K562 (cell line): ENCODE results near the gene GABRA4. TPM values are rescaled to one million over a fixed set of nuclear protein-coding genes. Genes with fewer than 3 reads are reported as not detected.

Source experiments
- ATAC-seq: fragments of 200-7000 bp; cut with Tn5 transposase; 3 replicates; pipeline ENCODE4 v1.9.1; 2020; ENCODE audit warnings: moderate library complexity
- BruUV-seq: library from RNA; stranded (reverse); fragments of 400-500 nt; replicated peaks from 2 replicates; lab custom pipeline; 2021; lab: Mats Ljungman, UMichigan
- CTCF ChIA-PET: fragments of 300-600 bp; formaldehyde crosslinking; extraction: SDS; loops from one replicate; lab custom pipeline; 2021; ENCODE audit warnings: low intra/inter-chr PET ratio; lab: Yijun Ruan, JAX
- POLR2A ChIA-PET: fragments of 300-600, 350-650 bp; sonication (Branson Sonifier 250); formaldehyde crosslinking; extraction: SDS; loops from one replicate; lab custom pipeline; 2021; ENCODE audit warnings: antibody characterized with exemption, inconsistent platforms; lab: Yijun Ruan, JAX
- DNase-seq, 4 experiments: peaks; one replicate each; pipeline versions ENCODE4 v3.0.0 to v3.0.0-alpha.2; 2011 to 2018; ENCODE audit warnings: low spot score in 3 of 4, mixed read lengths in 3 of 4; ENCODE audit errors: extremely low read depth in 1 of 4
- FAIRE-seq: peaks from 2 replicates; lab custom pipeline; 2011; peaks lifted over from hg19 to GRCh38; lab: Jason Lieb, UNC
- H2AFZ ChIP-seq: 2 replicates; pipeline ENCODE4 v1.6.0; 2011; ENCODE audit warnings: low read depth, low read length, control low read depth, inconsistent platforms
- H3K27ac ChIP-seq: fragments of 200-600 bp; 3 replicates; pipeline ENCODE4 v1.8.0; 2011; ENCODE audit warnings: low read depth, mild to moderate bottlenecking, control low read depth, inconsistent platforms, low read length, moderate library complexity, mixed read lengths; ENCODE audit errors: extremely low read depth
- H3K27me3 ChIP-seq, 2 experiments: fragments of 300-600 bp in 1 of 2; 2 replicates in 1 of 2; 3 replicates in 1 of 2; pipeline versions ENCODE4 v1.6.0 to v1.8.0; 2011; ENCODE audit warnings: inconsistent platforms in 2 of 2, low read length in 2 of 2, mild to moderate bottlenecking in 1 of 2, mixed read lengths in 1 of 2, moderate library complexity in 1 of 2; ENCODE audit not compliant: control insufficient read depth in 2 of 2, insufficient read depth in 2 of 2
- H3K36me3 ChIP-seq: fragments of 300-600 bp; 3 replicates; pipeline ENCODE4 v1.8.0; 2011; ENCODE audit warnings: mild to moderate bottlenecking, low read length, inconsistent platforms; ENCODE audit not compliant: control insufficient read depth, insufficient read depth
- H3K4me1 ChIP-seq, 2 experiments: fragments of 200-600 bp in 1 of 2; replicated peaks in 1 of 2; 2 replicates in 1 of 2; 3 replicates in 1 of 2; pipeline versions ENCODE4 v1.5.1 to v1.8.0; 2011; ENCODE audit warnings: inconsistent platforms in 2 of 2, low read length in 2 of 2, mild to moderate bottlenecking in 1 of 2, mixed read lengths in 1 of 2, moderate library complexity in 1 of 2; ENCODE audit not compliant: control insufficient read depth in 2 of 2, insufficient read depth in 2 of 2
- H3K4me2 ChIP-seq: 2 replicates; pipeline ENCODE4 v1.6.1; 2011; ENCODE audit warnings: low read length, control low read depth, inconsistent platforms, mixed read lengths; ENCODE audit not compliant: insufficient read depth
- H3K4me3 ChIP-seq: fragments of 200-600 bp; sonication (generic), shearing (Covaris generic); 2 replicates; pipeline ENCODE4 v1.5.1; 2016; ENCODE audit warnings: control low read depth, inconsistent platforms
- H3K79me2 ChIP-seq: fragments of 200-600 bp; 3 replicates; pipeline ENCODE4 v1.8.0; 2011; ENCODE audit warnings: low read length, inconsistent platforms; ENCODE audit not compliant: control insufficient read depth, insufficient read depth
- H3K9ac ChIP-seq, 2 experiments: 2 replicates each; pipeline versions ENCODE4 v1.6.0 to v1.6.1; 2011; ENCODE audit warnings: low read depth in 2 of 2, low read length in 2 of 2, control low read depth in 1 of 2, inconsistent platforms in 1 of 2, mild to moderate bottlenecking in 1 of 2, mixed read lengths in 1 of 2; ENCODE audit not compliant: insufficient read depth in 1 of 2
- H3K9me1 ChIP-seq: one replicate; pipeline ENCODE4 v1.6.0; 2011; ENCODE audit warnings: inconsistent platforms, mild to moderate bottlenecking, low read length, moderate library complexity; ENCODE audit not compliant: control insufficient read depth, insufficient read depth
- H3K9me3 ChIP-seq: replicated peaks from 2 replicates; pipeline ENCODE4 v1.5.1; 2011; ENCODE audit warnings: low read depth, low read length, inconsistent platforms; ENCODE audit not compliant: control insufficient read depth, insufficient read depth
- H4K20me1 ChIP-seq: replicated peaks from 2 replicates; pipeline ENCODE4 v1.6.1; 2011; ENCODE audit warnings: low read length, inconsistent platforms, mixed read lengths; ENCODE audit not compliant: control insufficient read depth, insufficient read depth
- DACH1 ChIP-seq: fragments of 450-650 bp; IDR thresholded peaks from 2 replicates; pipeline ENCODE4 v1.6.1; 2018; ENCODE audit not compliant: partially characterized antibody
- NRF1 ChIP-seq, 2 experiments: fragments of 450-650 bp; IDR thresholded peaks in 1 of 2; conservative IDR thresholded peaks in 1 of 2; 2 replicates each; pipeline ENCODE4 v1.6.1; 2014; ENCODE audit warnings: mild to moderate bottlenecking in 2 of 2
- PRDM10 ChIP-seq: fragments of 450-650 bp; IDR thresholded peaks from 2 replicates; pipeline ENCODE4 v1.6.1; 2018; ENCODE audit not compliant: partially characterized antibody
- TOE1 ChIP-seq, 2 experiments: fragments of 450-650 bp in 1 of 2; sonication (generic) in 1 of 2; formaldehyde crosslinking in 1 of 2; IDR thresholded peaks; 2 replicates each; pipeline versions ENCODE4 v1.7.1 to v1.8.0; 2016 to 2022; ENCODE audit warnings: borderline replicate concordance in 2 of 2, mild to moderate bottlenecking in 2 of 2, antibody characterized with exemption in 1 of 2, inconsistent platforms in 1 of 2, low read depth in 1 of 2, missing genetic modification reagents in 1 of 2, moderate library complexity in 1 of 2
- ZFP36 ChIP-seq: fragments of 150-350 bp; IDR thresholded peaks from 2 replicates; pipeline ENCODE4 v1.6.1; 2018; ENCODE audit warnings: low read length, low read depth; ENCODE audit not compliant: partially characterized antibody
- ZKSCAN3 ChIP-seq: fragments of 250-450 bp; sonication (Bioruptor Pico); IDR thresholded peaks from 2 replicates; pipeline ENCODE4 v1.4.0; 2020
- WGBS: fragments of 100-300 bp; shearing (Covaris generic); methylation state at CpG from one replicate; pipeline ENCODE4 v1.1.6; 2016; ENCODE audit warnings: low coverage, mixed read lengths; ENCODE audit not compliant: insufficient coverage; ENCODE audit errors: missing lambda C conversion rate; 5-methylcytosine and 5-hydroxymethylcytosine counted together
- in situ Hi-C: fragments of 300-500 bp; cut with MboI; formaldehyde crosslinking; loops from 4 replicates; pipeline ENCODE4 v1.15.0; 2018; ENCODE audit warnings: inconsistent platforms, mixed read lengths
- intact Hi-C: fragments of 100-400 bp; cut with micrococcal nuclease; formaldehyde crosslinking; loops from 2 replicates; pipeline ENCODE4 v1.14.2; 2022
- polyA plus RNA-seq, 8 experiments: library from polyadenylated mRNA; depleted of rRNA in 4 of 8; stranded (reverse) in 5 of 8; unstranded in 3 of 8; fragments of >200 nt; fragmentation: Nextera tagmentation in 2 of 8; fragmentation: Illumina TruSeq in 1 of 8; extraction: Ambion mirVana in 2 of 8; extraction: Trizol in 1 of 8; gene quantifications; 2 replicates each; pipeline versions ENCODE4 v1.2.1 to v1.2.3, GENCODE V29; 2011 to 2014; ENCODE audit warnings: inconsistent platforms in 1 of 8, missing spikeins in 1 of 8
- total RNA-seq, 7 experiments: library from RNA; depleted of rRNA in 6 of 7; stranded (reverse); fragments of >200 nt in 6 of 7; fragmentation: Illumina TruSeq in 2 of 7; extraction: Trizol in 2 of 7; gene quantifications; 2 replicates each; pipeline versions ENCODE4 v1.2.1 to v1.2.3, GENCODE V29; 2011 to 2021; ENCODE audit warnings: low replicate concordance in 1 of 7
- TF ChIP-seq, protein P1 (sequence below): sonication (generic); formaldehyde crosslinking; IDR thresholded peaks from 2 replicates; pipeline ENCODE4 v1.8.0; 2022; ENCODE audit warnings: mild to moderate bottlenecking, low read depth, missing genetic modification reagents
- TF ChIP-seq, protein P2 (sequence below): sonication (generic); formaldehyde crosslinking; IDR thresholded peaks from 2 replicates; pipeline ENCODE4 v1.9.0; 2022; ENCODE audit warnings: mild to moderate bottlenecking, missing genetic modification reagents

Gene GABRA4
- total and polyA plus RNA-seq, 9 of the 15 experiments (the other 6 are each of a cell fraction or from before 2014, with no cell fraction given) = not detected

GRCh38 chr4:47031011-47031678 is 37.8 kb upstream of the GABRA4 start, which contains the start of gene GABRB1:
TSS of gene GABRB1 (plus strand) at chr4:47031567.
- CTCF ChIA-PET = no interaction called here

DNA sequence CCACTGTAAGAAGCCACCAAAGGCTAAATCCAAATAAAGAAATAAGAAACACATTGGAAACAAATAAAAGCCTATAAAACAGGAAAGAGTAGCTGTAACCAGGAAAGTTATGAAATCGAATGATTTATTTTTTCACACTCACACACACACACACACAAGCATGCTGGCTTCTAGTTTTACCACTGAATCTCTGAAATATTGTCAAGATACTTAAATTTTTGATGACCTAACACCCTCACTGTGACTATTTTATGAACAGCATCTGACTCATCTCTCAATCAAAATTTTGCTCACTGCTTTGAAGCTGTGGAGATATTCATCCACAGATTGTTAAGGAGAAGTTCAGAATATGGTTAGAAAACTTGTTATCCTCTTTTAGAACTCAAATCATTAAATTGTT is 24.1 kb upstream of the GABRA4 start:
- Histone ChIP-seq H3K9me1 (no peaks in the 10 kb centered on the region), H3K27ac (no peak overlapping the region), H3K9ac (no peak overlapping the region), H3K9me3 (no peaks in the 10 kb centered on the region), H3K79me2 (no peaks in the 10 kb centered on the region), H3K36me3 (no peaks in the 10 kb centered on the region), H3K27me3 (no peaks in the 10 kb centered on the region), H3K4me3 (no peak overlapping the region), H3K4me1 (no peaks in the 10 kb centered on the region), H2AFZ (no peak overlapping the region), H4K20me1 (no peaks in the 10 kb centered on the region), H3K4me2 (no peak overlapping the region)
- no peak for ATAC-seq
- 0% methylated on average over 1 of the region's 1 CpG for WGBS
- no peak for DNase-seq
- CTCF ChIA-PET = no interaction called here
- POLR2A ChIA-PET = no interaction called here
- no TSS peak for BruUV-seq
- FAIRE-seq = no peak
- in situ Hi-C loops (no loop called here), intact Hi-C loops (no loop called here)
- TF ChIP-seq ZKSCAN3 (CRISPR knock-in tag) (no peak), PRDM10 (no peak), DACH1 (no peak), ZFP36 (no peak)
- TF ChIP-seq, protein P1, sequence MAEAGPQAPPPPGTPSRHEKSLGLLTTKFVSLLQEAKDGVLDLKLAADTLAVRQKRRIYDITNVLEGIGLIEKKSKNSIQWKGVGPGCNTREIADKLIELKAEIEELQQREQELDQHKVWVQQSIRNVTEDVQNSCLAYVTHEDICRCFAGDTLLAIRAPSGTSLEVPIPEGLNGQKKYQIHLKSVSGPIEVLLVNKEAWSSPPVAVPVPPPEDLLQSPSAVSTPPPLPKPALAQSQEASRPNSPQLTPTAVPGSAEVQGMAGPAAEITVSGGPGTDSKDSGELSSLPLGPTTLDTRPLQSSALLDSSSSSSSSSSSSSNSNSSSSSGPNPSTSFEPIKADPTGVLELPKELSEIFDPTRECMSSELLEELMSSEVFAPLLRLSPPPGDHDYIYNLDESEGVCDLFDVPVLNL = no peak

More at GRCh38 chr4:47031011-47031678, 37.8 kb upstream of the GABRA4 start, which contains the start of gene GABRB1:
- WGBS = 4% methylated on average over 18 of the region's 20 CpGs
- H3K9me3 ChIP-seq = no peaks in the 10 kb centered on the region
- no peaks in the 10 kb centered on the region for H3K79me2 ChIP-seq
- no peak within 1 kb of the TSS for H3K9ac ChIP-seq
- POLR2A ChIA-PET = no interaction called here
- H2AFZ ChIP-seq = no peak within 1 kb of the TSS
- no peaks in the 10 kb centered on the region for H3K27me3 ChIP-seq
- no peak within 1 kb of the TSS for H3K27ac ChIP-seq
- no peaks in the 10 kb centered on the region for H3K36me3 ChIP-seq
- DNase-seq = peak in 2 of 4 experiments; percentile 12 to 14
- no peak for FAIRE-seq
- BruUV-seq = no TSS peak
- in situ Hi-C loops = no loop called here
- H3K9me1 ChIP-seq = no peaks in the 10 kb centered on the region
- no peak within 1 kb of the TSS for H3K4me3 ChIP-seq
- ATAC-seq = no peak
- intact Hi-C loops = no loop called here
- no peak within 1 kb of the TSS for H3K4me2 ChIP-seq
- TF ChIP-seq, protein P2, sequence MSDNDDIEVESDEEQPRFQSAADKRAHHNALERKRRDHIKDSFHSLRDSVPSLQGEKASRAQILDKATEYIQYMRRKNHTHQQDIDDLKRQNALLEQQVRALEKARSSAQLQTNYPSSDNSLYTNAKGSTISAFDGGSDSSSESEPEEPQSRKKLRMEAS (CRISPR knock-in tag) = no peak
- TF ChIP-seq NRF1 (conservative IDR thresholded peaks at IDR 0.05 in 1 of 2, IDR thresholded peaks at IDR 0.05 in 1 of 2) = peak; percentile 84 to 85
- TF ChIP-seq TOE1 (IDR thresholded peaks at IDR 0.05; ENCODE audit: borderline replicate concordance) = no peak
- TF ChIP-seq TOE1 (CRISPR knock-in tag; IDR thresholded peaks at IDR 0.05; ENCODE audit: borderline replicate concordance, low read depth) = no peak
- TF ChIP-seq, all 486 proteins: peak for 1
- H3K4me1 ChIP-seq = no peaks in the 10 kb centered on the region; a peak in 1 of 5 replicates
- no peaks in the 10 kb centered on the region for H4K20me1 ChIP-seq
